GM19239 (cell line): ENCODE results near the gene DIPK1B.

Source experiments
- DNase-seq: peaks from one replicate; pipeline ENCODE4 v3.0.0; 2011; ENCODE audit warnings: low spot score; ENCODE audit not compliant: insufficient read length
- FAIRE-seq: peaks from 2 replicates; lab custom pipeline; 2011; peaks lifted over from hg19 to GRCh38; lab: Jason Lieb, UNC

Gene DIPK1B

DNA sequence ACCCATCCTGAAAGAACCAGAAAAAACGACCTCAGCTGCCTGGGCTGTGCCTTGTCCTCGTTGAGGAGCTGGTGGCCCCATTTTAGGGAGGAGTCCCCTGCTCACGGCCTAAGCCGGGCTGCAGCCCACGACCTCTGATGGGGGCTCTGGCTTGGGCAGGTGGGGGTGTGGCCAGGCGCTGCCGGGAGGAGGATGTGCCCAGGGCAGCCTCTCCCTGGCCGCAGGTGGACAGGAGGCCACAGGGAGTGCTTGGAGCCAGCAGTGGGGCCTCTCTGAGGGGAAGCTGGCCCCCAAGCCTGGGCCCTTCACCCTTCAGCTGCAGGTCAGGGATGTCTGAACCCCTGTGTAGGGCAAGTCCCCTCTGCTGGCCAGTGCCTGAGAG, 2.5 kb downstream of the DIPK1B start:
- no peak for FAIRE-seq

DNA sequence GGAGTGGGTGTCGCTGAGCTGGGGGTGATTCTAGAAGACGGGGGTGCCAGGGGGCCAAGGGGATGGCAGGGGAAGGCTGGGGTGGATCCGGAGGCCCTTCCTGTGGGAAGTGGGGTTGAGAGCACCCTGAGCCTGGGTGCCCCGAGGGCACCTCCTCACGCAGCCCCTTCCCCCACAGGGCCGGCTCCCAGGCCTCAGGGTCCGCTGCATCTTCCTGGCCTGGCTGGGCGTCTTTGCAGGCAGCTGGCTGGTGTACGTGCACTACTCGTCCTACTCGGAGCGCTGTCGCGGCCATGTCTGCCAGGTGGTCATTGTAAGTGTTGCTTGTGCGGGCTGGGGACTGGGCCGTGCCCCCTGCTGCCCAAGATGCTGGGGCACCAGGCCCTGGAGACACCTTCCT, 5.0 kb downstream of the DIPK1B start:
- DNase-seq (no peak), FAIRE-seq (no peak)

More for the DNA sequence above, 2.5 kb downstream of the DIPK1B start:
- no peak for DNase-seq

DNA sequence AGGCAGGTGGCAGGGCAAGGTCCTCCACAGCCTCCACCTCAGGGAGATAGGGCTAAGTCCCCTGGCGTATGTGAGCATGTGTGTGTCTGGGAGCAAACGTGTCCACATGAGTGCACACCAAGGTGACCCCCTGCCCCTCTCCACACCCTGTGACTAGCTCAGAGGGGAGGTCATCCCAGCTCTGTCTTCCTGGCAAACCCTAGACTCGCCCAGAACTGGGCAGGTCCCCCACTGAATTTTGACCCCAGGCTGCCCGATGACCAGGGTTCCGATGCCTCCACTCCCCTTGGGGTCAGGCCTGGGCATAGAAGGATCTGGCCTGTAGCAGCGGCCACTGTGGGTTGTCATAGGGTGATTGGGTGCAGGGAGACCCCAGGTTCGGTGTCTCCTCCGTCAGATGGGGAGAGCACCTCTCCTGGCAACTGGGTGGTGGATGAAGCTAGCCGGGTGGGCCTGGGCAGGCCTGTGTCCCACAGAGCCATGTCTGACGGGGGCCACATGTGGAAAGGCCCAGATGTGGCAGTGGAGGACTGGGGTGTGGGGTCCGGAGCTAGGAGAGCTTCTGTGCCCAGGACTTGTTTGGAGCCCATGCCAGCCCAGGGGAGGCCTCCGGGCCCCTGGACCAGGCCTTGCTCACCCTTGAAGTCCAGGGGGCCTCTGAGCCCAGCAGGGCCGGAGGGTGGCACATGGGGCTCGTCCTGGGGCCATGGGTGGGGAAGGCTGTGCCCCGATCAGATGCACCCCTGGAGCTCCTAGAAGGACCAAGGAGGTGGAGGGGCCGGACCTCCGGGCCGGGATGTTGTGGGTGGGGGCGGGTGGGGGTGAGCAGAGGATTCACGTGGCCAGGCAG, 6.2 kb downstream of the DIPK1B start:
- FAIRE-seq, result no peak
- DNase-seq, result no peak

DNA sequence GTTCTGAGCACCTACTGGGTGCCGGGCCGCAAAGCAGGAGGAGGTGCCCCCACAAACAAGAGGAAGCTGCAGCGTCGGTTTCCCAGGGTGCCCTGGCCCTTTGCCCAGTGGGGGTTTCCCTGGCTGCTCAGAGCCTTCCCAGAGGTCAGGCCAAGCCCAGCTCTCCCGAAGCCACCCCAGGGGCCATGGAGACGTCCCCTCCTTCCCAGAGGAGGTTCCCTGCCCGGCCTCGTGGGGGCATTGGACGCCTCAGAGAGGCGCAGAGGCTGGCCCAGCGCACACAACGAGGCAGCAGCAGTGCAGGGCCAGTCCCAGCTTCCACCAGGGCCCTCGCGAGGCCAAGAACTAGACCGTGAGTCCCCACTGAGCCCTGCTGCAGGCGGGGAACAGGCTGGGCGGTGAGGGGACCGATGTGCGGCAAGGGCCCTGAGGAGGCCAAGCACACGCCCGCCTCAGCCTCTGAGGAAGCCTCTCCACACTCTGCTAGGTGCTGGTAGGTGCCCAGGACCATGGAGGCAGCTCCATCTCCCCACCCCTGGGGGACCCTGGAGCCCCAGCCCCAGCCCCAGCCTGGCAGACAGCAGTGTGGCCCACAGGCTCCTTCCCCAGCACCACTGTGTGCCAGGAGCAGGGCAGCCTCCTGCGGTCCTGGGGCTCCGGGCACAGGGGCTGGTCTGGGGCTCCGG, 7.0 kb downstream of the DIPK1B start:
- no peak for DNase-seq
- no peak for FAIRE-seq

DNA sequence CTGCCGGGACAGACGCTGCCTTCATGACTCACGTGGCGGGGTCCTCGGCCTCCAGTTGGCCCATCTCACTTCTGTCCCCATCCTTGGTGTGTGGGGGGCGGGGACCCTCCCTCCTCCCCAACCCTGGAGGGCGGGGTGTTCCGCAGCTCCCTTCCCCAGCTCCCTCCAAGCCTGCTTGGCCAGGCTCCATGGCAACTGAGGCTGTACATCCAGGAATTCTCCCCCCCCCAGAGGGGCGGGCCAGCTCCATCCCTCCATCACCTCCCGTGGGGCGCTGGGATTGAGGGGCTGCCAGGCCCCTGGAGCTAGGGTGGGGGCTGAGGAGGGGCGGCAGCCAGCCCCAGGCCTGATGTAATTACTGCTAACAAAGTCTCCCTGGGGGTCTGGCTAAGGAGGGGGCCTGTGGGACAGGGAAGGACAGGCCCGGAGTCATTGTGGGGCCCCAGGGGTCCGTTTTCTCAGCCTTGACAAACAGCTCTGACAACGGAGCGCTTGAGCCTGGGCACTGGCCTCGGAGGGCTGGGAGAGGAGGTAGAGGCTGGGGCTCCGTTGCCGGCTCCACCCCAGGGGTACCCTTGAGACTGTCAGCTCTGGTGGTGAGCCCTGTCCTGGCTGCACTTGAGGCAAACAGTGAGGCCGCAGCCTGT, 8.0 kb downstream of the DIPK1B start:
- FAIRE-seq, result no peak
- no peak for DNase-seq

DNA sequence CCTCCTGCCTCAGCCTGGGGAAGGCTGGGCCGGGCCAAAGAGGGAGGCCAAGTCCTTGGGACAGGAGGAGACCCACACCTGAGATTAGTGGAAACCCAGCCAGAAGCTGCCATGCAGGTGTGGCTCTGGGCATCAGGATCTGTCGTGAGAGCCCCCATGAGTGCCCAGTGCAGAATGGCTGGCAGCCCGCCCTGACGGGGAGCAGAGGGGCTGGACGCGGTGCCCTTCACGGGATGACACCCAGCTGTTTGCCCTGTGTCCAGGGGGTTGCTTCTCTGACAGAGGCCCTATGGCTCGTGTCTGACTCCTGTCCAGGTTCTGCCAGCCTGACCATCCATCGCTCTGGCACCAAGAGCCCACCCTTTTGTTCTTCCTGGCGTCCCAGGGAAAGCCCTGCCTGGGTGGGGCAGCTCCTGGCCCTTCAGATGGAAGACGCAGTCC, 8.5 kb downstream of the DIPK1B start:
- DNase-seq (no peak), FAIRE-seq (no peak)

DNA sequence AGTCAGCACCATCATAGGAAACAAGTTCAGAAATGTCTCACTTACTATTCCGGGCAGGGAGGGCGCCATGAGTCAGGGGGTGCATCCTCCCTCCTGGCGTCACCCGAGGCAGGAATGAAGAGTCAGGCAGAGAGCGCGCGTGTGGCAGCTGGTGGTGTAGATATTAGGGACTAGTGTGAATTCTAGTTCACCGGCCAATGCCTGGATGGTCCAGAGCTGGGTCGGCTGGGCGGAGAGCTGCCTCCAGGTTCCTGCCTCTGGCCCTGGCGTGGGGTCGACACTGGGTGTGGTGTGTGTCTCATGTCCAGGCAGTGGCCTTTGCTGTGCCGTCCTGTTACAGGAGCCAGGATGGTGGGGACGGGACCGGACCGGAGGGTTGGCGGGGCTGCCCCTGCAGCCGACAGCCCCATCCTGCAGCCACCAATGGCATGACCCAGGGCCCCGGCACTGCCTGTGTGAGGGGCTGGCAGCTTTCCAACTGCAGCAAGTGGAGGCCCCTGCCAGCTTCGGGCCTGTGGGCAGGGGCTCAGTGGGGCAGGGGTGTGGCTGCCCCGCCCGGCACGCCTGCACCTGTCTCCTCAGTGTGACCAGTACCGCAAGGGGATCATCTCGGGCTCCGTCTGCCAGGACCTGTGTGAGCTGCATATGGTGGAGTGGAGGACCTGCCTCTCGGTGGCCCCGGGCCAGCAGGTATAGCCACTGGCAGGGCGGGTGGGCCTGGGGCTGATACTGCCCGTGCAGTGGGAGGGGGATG, 9.1 kb downstream of the DIPK1B start:
- FAIRE-seq, result no peak
- DNase-seq, result no peak

DNA sequence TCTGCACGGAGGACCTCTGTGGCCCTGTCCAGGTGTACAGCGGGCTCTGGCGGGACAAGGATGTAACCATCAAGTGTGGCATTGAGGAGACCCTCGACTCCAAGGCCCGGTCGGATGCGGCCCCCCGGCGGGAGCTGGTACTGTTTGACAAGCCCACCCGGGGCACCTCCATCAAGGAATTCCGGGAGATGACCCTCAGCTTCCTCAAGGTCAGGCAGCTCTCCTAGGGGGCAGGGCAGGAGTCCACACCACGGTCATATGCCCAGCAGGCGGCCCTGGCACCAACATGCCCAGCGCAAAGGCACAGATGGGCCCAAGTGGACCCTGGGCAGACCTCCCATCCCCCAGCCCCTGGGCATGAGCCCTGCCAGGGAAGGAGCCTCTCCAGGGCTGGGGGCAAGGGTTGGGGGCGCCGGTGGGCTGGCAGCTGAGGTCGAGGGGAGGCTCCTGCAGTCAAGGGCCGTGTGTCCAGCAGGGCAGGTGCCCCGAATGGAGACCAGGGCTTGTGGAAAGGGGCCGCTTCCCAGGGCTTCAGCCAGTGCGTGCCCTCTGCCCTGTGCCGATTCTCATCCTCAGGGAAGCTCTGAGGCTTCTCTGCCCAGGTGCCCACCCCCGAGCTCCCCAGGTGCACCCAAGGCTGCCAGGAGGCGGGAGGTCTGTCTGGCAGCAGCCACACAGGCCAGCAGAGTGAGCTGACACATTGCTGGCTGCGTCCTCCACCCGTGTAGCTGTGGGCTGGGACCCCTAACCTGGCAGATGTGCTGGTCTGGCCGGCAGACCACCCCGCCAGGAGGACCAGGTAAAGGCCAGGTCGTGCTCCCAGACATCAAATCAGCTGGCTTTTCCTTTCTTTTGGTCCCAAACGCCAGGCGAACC, 10.0 kb downstream of the DIPK1B start:
- FAIRE-seq (no peak), DNase-seq (no peak)

DNA sequence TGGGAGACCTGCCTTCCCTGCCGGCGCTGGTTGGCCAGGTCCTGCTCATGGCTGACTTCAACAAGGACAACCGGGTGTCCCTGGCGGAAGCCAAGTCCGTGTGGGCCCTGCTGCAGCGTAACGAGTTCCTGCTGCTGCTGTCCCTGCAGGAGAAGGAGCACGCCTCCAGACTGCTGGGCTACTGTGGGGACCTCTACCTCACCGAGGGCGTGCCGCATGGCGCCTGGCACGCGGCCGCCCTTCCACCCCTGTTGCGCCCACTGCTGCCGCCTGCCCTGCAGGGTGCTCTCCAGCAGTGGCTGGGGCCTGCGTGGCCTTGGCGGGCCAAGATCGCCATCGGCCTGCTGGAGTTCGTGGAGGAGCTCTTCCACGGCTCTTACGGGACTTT, 10.6 kb downstream of the DIPK1B start:
- DNase-seq, result no peak

DNA sequence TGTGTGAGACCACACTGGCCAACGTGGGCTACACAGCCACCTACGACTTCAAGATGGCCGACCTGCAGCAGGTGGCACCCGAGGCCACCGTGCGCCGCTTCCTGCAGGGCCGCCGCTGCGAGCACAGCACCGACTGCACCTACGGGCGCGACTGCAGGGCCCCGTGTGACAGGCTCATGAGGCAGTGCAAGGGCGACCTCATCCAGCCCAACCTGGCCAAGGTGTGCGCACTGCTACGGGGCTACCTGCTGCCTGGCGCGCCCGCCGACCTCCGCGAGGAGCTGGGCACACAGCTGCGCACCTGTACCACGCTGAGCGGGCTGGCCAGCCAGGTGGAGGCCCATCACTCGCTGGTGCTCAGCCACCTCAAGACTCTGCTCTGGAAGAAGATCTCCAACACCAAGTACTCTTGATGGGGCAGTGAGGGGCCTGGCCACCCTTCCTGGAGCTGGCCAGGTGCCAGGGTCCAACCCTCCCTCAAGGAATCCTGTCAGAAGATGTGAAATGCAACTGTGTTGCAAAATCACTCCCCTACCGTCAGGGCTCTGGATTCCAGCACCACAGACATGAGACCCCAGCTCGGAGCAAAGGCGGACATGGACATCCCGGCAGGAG, 11.1 kb downstream of the DIPK1B start:
- no peak for DNase-seq
- FAIRE-seq, result no peak

More for the DNA sequence above, 10.6 kb downstream of the DIPK1B start:
- no peak for FAIRE-seq

DNA sequence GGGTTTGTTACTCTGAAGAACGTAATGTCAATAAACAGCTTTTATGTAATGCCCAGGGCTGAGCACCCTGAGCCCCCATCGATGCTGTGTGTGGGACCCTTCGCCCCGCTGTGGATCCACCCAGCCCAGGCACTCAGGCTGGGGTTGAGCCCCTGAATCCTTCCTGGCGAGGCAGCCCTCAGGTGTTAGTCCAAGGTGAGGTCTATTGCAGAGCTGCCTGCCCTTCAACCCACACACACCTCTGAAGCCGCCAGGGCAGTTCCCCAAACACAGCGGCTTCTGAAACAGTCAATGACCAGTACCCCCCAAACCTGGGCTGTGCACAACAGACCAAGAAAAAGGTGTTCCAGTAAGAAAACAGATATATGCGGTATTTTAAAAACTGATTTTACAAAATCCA, 11.6 kb downstream of the DIPK1B start:
- no peak for FAIRE-seq
- no peak for DNase-seq

DNA sequence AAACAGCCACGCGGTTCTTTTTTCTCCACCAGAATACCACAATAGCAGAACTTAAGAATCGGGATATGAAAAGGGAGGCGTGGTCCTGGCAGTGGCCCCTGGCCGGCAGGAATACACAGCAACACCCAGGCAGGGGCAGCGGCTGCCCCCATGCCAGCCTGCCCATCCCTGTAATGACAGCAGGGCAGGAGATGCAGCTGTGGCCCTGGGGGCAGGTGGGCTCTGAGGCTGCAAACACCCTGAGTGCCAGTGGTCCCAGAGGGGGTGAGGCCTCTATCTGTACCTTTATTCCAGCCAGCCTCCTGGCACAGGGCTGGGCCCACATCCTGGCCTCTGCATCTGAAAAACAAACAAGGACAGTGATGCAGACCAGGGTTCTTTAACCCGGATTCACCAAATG, 12.4 kb downstream of the DIPK1B start:
- FAIRE-seq, result no peak
- no peak for DNase-seq

DNA sequence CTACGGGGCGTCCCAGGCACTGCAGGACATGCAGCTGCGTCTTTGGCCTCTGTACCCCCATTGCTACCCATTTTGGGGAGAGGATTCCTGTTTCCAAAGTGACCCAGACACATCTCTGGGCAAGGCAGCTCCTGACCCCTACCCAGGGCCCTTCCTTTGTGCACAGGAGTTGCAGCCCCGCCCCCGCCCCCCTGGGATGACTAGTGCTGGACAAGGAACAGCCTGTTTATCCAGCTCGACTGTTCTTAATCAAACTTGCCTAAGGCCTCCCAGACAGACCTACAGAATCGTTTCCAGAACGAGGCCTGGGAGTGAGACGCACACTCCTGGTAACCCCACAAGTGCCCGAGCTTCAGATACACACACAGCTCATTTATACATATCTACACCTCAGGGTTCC, 13.2 kb downstream of the DIPK1B start:
- DNase-seq, result no peak
- FAIRE-seq, result no peak

DNA sequence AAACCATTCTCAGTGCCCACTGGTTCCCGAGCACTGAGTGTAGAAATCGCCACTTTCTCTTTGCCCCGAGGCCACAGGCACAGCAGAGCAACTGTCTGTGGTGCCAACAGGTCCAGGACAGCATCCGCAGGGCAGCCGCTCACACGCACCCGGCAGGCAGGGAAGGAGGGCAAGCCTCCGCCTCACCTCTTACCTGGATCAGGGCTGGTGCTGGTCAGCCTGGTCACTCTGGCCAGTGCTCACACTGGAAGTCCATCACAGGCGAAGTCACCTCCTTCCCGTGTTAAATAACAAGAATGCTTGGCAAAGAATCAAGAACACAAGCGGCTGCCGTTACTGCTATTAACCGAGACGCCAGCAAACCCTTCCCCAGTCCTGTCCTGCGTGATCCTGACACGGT, 13.7 kb downstream of the DIPK1B start:
- FAIRE-seq (no peak), DNase-seq (no peak)

DNA sequence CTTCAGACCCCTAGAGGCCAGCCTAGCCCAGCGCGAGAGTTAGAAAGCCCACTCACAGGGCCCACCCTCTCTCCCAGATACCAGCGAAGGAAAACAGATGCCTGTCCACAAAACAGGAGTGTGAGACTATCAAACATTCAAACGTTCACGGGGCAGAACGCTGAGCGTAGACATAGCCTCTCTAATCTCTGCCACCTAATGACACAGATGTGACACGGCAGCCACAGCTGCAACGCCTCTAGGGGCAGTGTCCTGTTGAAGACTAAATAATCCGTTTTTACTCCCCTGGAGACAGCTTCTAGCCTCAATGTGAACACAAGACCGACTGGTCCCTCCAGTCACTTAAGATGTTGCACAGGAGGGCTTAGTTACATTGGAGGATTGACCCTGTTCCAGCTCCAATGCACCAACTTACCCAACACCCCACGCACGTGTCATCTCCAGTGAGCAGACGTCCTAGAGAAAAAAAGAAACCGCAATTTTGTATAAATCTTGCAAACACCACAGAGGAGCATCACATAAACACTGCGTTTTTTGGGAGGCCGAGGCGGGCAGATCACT, 14.3 kb downstream of the DIPK1B start:
- FAIRE-seq, result peak; percentile 75
- DNase-seq, result peak; percentile 79

DNA sequence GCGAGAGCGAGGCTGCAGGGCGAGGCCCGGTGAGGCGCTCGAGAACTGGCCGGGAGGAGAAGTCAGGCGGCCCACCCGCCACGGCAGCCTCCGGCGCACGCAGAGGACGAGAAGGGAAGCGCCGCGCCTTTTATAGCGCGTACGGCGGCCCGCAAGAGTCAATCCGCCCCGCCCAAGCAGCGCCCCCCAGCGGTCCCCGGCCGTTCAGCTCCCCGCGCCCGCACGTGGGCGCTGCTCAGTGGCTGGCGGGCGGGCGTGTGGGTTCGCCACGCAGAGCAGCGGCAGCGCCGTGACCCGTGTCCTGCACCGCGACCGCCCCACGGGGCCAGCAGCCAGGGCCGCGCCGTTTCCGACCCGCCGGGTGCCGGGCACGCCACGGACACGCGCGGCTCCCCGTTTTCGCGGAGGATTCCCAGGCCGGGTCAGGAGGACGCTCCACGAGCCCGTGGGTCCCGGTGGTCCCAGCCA, 15.7 kb downstream of the DIPK1B start:
- peak; percentile 96 for DNase-seq
- no peak for FAIRE-seq

DNA sequence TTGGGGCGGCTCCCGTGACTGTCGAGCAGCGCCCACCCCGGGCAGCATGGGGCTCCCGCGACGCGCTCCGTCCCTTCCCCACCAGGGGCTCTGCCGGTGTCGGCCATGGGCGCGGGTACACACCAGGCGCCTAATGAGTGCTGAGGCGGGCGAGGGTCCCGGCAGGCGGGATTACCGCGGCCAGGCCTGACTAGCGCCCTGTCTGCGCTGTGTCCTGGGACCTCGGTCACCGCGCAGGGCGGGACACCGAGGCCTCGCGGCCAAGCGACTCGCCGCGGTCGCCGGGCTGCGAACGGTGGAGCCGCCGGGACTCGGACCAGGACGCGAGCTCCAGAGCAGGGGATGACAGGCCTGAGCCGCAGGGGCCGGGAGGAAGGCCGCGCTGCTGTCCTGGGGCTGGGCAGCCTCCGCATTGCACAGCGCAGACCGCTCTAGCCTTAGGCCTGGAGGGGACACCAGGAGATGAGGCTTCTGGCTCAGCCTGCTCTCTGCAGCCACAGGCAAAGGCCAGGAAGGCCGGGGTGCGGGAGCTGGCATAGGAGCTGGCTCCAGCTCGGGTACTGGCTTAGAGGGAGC, 16.3 kb downstream of the DIPK1B start:
- no peak for DNase-seq
- no peak for FAIRE-seq

DNA sequence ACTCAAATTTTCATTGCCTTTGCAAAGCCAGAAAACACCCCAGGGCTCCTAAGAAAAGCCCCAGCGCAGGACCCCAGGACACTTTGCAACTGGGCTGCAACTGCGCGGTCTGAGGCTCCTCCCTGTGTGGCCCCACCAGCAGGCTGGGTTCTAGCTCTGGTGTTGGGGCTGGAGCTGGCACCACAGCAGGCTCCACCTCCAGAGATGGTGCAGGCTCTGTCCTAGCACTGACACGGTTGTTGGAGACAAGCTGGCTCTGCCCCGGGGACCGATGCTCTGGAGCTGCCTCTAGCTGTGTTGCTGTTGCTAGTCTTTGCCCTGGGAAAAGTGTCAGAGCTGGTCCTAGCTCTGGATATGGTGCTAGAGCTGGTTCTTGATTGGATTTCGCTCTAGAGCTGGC, 16.8 kb downstream of the DIPK1B start:
- DNase-seq (no peak), FAIRE-seq (no peak)
